Panc1 (cell line): ENCODE results near the gene ASF1A. TPM values are rescaled to one million over a fixed set of nuclear protein-coding genes. Genes with fewer than 3 reads are reported as not detected.

ENCODE experiments used
- ATAC-seq: fragments of 200-7000 bp; cut with Tn5 transposase; 2 replicates; pipeline ENCODE4 v1.9.1; 2020; ENCODE audit warnings: mild to moderate bottlenecking, moderate library complexity
- BruUV-seq: library from RNA; stranded (reverse); fragments of 400-500 nt; replicated peaks from 2 replicates; lab custom pipeline; 2021; lab: Mats Ljungman, UMichigan
- CTCF ChIA-PET: fragments of 300-600 bp; sonication (Branson Sonifier 250); formaldehyde crosslinking; loops from one replicate; lab custom pipeline; 2022; ENCODE audit warnings: antibody characterized with exemption; lab: Charles Lee
- POLR2A ChIA-PET: fragments of 300-600 bp; sonication (Branson Sonifier 250); formaldehyde crosslinking; loops from one replicate; lab custom pipeline; 2022; ENCODE audit warnings: antibody characterized with exemption; lab: Charles Lee
- DNase-seq: peaks from one replicate; pipeline ENCODE4 v3.0.0-alpha.2; 2010; ENCODE audit warnings: low read depth, low spot score
- H3K27ac ChIP-seq: 2 replicates; pipeline ENCODE4 v1.5.1; 2011; ENCODE audit warnings: mild to moderate bottlenecking, low read length, inconsistent platforms
- H3K27me3 ChIP-seq: fragments of 200-500 bp; sonication (Bioruptor generic); 2 replicates; pipeline ENCODE4 v1.6.0; 2014; ENCODE audit warnings: low read length, inconsistent platforms; ENCODE audit not compliant: control insufficient read depth, insufficient read depth
- H3K36me3 ChIP-seq: fragments of 200-500 bp; sonication (Bioruptor generic); 2 replicates; pipeline ENCODE4 v1.5.1; 2014; ENCODE audit warnings: inconsistent platforms, mild to moderate bottlenecking, low read length, moderate library complexity; ENCODE audit not compliant: control insufficient read depth, insufficient read depth
- H3K4me1 ChIP-seq: 2 replicates; pipeline ENCODE4 v1.5.1; 2011; ENCODE audit warnings: inconsistent platforms, mild to moderate bottlenecking, low read length, moderate library complexity; ENCODE audit not compliant: control insufficient read depth, insufficient read depth
- H3K4me3 ChIP-seq, 2 experiments: 2 replicates each; pipeline ENCODE4 v1.5.1; 2011 to 2012; ENCODE audit warnings: low read depth in 2 of 2, low read length in 2 of 2, mild to moderate bottlenecking in 2 of 2, inconsistent platforms in 1 of 2, moderate library complexity in 1 of 2
- H3K9me3 ChIP-seq: fragments of 200-500 bp; sonication (Bioruptor generic); 2 replicates; pipeline ENCODE4 v1.5.1; 2014; ENCODE audit warnings: low read depth, mild to moderate bottlenecking, inconsistent platforms, low read length, moderate library complexity; ENCODE audit not compliant: control insufficient read depth, insufficient read depth
- POLR2AphosphoS5 ChIP-seq: IDR thresholded peaks from 2 replicates; pipeline ENCODE4 v1.6.1; 2012; ENCODE audit warnings: mild to moderate bottlenecking, low read depth, low read length, moderate library complexity
- SIN3A ChIP-seq: IDR thresholded peaks from 2 replicates; pipeline ENCODE4 v1.6.1; 2012; ENCODE audit warnings: low read depth, mild to moderate bottlenecking, low read length, moderate library complexity, borderline replicate concordance; ENCODE audit not compliant: insufficient read depth
- TCF7L2 ChIP-seq: IDR thresholded peaks from 2 replicates; pipeline ENCODE4 v1.6.1; 2011; ENCODE audit warnings: mild to moderate bottlenecking, low read depth, low read length, inconsistent platforms
- in situ Hi-C: cut with HindIII; loops from 2 replicates; pipeline ENCODE4 v1.10.0; 2016; ENCODE audit warnings: low sequenced_read_pairs, low pct_unique_long_range_greater_than_20kb
- intact Hi-C: fragments of 100-400 bp; cut with micrococcal nuclease; formaldehyde crosslinking; loops from one replicate; pipeline ENCODE4 v1.10.0; 2022; ENCODE audit not compliant: unreplicated experiment
- total RNA-seq: library from RNA; stranded (reverse); gene quantifications from one replicate; pipeline ENCODE4 v1.2.1, GENCODE V29; 2021; ENCODE audit not compliant: unreplicated experiment
- TF ChIP-seq, protein P1 (sequence below), 2 experiments: IDR thresholded peaks; 2 replicates each; pipeline ENCODE4 v1.6.1; 2011 to 2012; ENCODE audit warnings: low read depth in 2 of 2, control low read depth in 1 of 2, low read length in 1 of 2, mild to moderate bottlenecking in 1 of 2, moderate library complexity in 1 of 2; ENCODE audit not compliant: insufficient read depth in 1 of 2
- TF ChIP-seq, protein P2 (sequence below): fragments of 450-650 bp; IDR thresholded peaks from 2 replicates; pipeline ENCODE4 v1.5.1; 2017; ENCODE audit warnings: mild to moderate bottlenecking

Gene ASF1A
- total RNA-seq, 1 experiment from 2014 or later = 28.5 TPM

DNA sequence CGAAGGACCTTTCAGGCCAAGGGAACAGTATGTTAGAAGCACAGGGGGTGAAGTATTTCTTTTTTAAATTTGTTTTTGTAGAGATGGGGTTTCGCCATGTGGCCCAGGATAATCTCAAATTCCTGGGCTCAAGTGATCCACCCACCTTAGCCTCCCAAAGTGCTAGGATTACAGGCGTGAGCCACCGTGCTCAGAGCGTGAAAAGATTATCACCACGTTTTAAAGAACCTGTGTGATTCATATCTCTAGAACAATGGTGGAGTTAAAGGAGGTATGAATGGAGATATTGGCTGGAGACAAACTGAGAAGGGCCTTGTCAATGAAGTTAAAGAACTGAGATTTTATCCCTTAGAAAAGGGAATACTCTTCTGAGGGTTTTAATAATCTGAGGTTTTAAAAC lies 9.7 kb downstream of the ASF1A start:
- Histone ChIP-seq H3K4me1 (peaks cover 7% of the 10 kb centered on the region; the same call in 1 of the 2 replicates), H3K27me3 (no peaks in the 10 kb centered on the region), H3K36me3 (peaks cover 28% of the 10 kb centered on the region), H3K27ac (no peak overlapping the region), H3K4me3 (no peak overlapping the region), H3K9me3 (no peaks in the 10 kb centered on the region)
- BruUV-seq = no TSS peak
- no peak for ATAC-seq
- ChIA-PET POLR2A (no interaction called here), CTCF (no interaction called here)
- intact Hi-C loops (no loop called here), in situ Hi-C loops (no loop called here)
- DNase-seq = no peak
- TF ChIP-seq SIN3A = no peak
- TF ChIP-seq TCF7L2 = no peak
- no peak for TF ChIP-seq POLR2AphosphoS5
- TF ChIP-seq, protein P1, sequence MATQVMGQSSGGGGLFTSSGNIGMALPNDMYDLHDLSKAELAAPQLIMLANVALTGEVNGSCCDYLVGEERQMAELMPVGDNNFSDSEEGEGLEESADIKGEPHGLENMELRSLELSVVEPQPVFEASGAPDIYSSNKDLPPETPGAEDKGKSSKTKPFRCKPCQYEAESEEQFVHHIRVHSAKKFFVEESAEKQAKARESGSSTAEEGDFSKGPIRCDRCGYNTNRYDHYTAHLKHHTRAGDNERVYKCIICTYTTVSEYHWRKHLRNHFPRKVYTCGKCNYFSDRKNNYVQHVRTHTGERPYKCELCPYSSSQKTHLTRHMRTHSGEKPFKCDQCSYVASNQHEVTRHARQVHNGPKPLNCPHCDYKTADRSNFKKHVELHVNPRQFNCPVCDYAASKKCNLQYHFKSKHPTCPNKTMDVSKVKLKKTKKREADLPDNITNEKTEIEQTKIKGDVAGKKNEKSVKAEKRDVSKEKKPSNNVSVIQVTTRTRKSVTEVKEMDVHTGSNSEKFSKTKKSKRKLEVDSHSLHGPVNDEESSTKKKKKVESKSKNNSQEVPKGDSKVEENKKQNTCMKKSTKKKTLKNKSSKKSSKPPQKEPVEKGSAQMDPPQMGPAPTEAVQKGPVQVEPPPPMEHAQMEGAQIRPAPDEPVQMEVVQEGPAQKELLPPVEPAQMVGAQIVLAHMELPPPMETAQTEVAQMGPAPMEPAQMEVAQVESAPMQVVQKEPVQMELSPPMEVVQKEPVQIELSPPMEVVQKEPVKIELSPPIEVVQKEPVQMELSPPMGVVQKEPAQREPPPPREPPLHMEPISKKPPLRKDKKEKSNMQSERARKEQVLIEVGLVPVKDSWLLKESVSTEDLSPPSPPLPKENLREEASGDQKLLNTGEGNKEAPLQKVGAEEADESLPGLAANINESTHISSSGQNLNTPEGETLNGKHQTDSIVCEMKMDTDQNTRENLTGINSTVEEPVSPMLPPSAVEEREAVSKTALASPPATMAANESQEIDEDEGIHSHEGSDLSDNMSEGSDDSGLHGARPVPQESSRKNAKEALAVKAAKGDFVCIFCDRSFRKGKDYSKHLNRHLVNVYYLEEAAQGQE (IDR thresholded peaks at IDR 0.05; ENCODE audit: insufficient read depth in 1 of 2, low read depth in 2 of 2, low read length in 1 of 2) = no peak
- TF ChIP-seq, protein P2, sequence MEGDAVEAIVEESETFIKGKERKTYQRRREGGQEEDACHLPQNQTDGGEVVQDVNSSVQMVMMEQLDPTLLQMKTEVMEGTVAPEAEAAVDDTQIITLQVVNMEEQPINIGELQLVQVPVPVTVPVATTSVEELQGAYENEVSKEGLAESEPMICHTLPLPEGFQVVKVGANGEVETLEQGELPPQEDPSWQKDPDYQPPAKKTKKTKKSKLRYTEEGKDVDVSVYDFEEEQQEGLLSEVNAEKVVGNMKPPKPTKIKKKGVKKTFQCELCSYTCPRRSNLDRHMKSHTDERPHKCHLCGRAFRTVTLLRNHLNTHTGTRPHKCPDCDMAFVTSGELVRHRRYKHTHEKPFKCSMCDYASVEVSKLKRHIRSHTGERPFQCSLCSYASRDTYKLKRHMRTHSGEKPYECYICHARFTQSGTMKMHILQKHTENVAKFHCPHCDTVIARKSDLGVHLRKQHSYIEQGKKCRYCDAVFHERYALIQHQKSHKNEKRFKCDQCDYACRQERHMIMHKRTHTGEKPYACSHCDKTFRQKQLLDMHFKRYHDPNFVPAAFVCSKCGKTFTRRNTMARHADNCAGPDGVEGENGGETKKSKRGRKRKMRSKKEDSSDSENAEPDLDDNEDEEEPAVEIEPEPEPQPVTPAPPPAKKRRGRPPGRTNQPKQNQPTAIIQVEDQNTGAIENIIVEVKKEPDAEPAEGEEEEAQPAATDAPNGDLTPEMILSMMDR = no peak

DNA sequence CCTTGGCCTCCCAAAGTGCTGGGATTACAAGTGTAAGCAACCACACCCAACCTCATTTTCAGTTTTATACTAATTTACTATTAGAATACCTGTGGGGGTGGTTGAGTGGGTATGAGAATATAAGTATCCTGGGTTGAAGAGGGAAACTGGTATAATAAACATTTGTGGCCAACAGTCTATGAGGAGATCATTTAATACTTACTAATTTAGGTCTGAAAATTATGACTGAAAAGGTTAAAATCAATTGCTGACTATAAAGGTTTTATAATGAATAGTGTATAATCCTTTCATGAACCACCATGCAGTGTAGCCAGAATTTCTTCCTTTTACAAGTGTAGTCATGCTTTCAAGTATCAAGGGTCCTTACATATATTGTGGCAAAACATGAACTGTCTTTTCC lies 11.1 kb downstream of the ASF1A start:
- DNase-seq (no peak), ATAC-seq (no peak)
- ChIA-PET POLR2A (no interaction called here), CTCF (no interaction called here)
- peaks cover 34% of the 10 kb centered on the region for H3K36me3 ChIP-seq
- TF ChIP-seq POLR2AphosphoS5 = no peak
- no peak for TF ChIP-seq SIN3A
- TF ChIP-seq, protein P2 = no peak
- TF ChIP-seq, protein P1 (IDR thresholded peaks at IDR 0.05; ENCODE audit: insufficient read depth in 1 of 2, low read depth in 2 of 2, low read length in 1 of 2) = no peak
- no peak for TF ChIP-seq TCF7L2
- H3K4me3 ChIP-seq = no peak overlapping the region
- H3K27ac ChIP-seq = no peak overlapping the region
- no TSS peak for BruUV-seq
- peaks cover 7% of the 10 kb centered on the region; the same call in 1 of the 2 replicates for H3K4me1 ChIP-seq
- no peaks in the 10 kb centered on the region for H3K27me3 ChIP-seq
- in situ Hi-C loops (no loop called here), intact Hi-C loops (no loop called here)
- no peaks in the 10 kb centered on the region for H3K9me3 ChIP-seq
